DOHH2 (cell line): ENCODE data around the gene VLDLR.

Experiments used
- H3F3A ChIP-seq: fragments of 200-600 bp; sonication (generic), shearing (Covaris generic); 2 replicates; pipeline ENCODE4 v1.6.0; 2016; ENCODE audit warnings: antibody characterized with exemption, mild to moderate bottlenecking; ENCODE audit not compliant: control insufficient read depth, insufficient read depth
- H3K27ac ChIP-seq: fragments of 200-600 bp; sonication (generic); 2 replicates; pipeline ENCODE4 v1.5.1; 2014; ENCODE audit warnings: low read depth, mild to moderate bottlenecking, low read length, moderate library complexity
- H3K27me3 ChIP-seq: fragments of 200-600 bp; sonication (generic); 2 replicates; pipeline ENCODE4 v1.6.1; 2014; ENCODE audit warnings: mild to moderate bottlenecking, low read length, mixed read lengths; ENCODE audit not compliant: control insufficient read depth
- H3K36me3 ChIP-seq: fragments of 200-600 bp; sonication (generic); 2 replicates; pipeline ENCODE4 v1.6.1; 2014; ENCODE audit warnings: mild to moderate bottlenecking, low read length, moderate library complexity, mixed read lengths; ENCODE audit not compliant: control insufficient read depth
- H3K4me1 ChIP-seq: fragments of 200-600 bp; sonication (generic); 2 replicates; pipeline ENCODE4 v1.6.1; 2014; ENCODE audit warnings: mild to moderate bottlenecking, low read length, mixed read lengths; ENCODE audit not compliant: control insufficient read depth
- H3K4me2 ChIP-seq: fragments of 200-600 bp; sonication (generic); 2 replicates; pipeline ENCODE4 v1.6.0; 2014; ENCODE audit warnings: mild to moderate bottlenecking, low read length, moderate library complexity
- H3K4me3 ChIP-seq: fragments of 200-600 bp; sonication (generic); 2 replicates; pipeline ENCODE4 v1.5.1; 2014; ENCODE audit warnings: mild to moderate bottlenecking, low read length, mixed read lengths
- H3K79me2 ChIP-seq: fragments of 200-600 bp; sonication (generic); 2 replicates; pipeline ENCODE4 v1.6.1; 2014; ENCODE audit warnings: mild to moderate bottlenecking, low read length, mixed read lengths; ENCODE audit not compliant: control insufficient read depth
- H3K9me2 ChIP-seq: fragments of 200-600 bp; sonication (generic); replicated peaks from 2 replicates; pipeline ENCODE4 v1.6.1; 2014; ENCODE audit warnings: mild to moderate bottlenecking, low read length, mixed read lengths; ENCODE audit not compliant: control insufficient read depth
- H3K9me3 ChIP-seq: fragments of 200-600 bp; sonication (generic); 2 replicates; pipeline ENCODE4 v1.6.1; 2014; ENCODE audit warnings: antibody characterized with exemption, low read length, mixed read lengths; ENCODE audit not compliant: control insufficient read depth, insufficient read depth
- H4K20me1 ChIP-seq: fragments of 200-600 bp; sonication (generic); 2 replicates; pipeline ENCODE4 v1.6.0; 2014; ENCODE audit warnings: low read depth, mild to moderate bottlenecking, antibody characterized with exemption, low read length, moderate library complexity; ENCODE audit not compliant: control insufficient read depth, insufficient read depth
- EZH2phosphoT487 ChIP-seq: fragments of 200-600 bp; sonication (generic); IDR thresholded peaks from 2 replicates; pipeline ENCODE4 v1.6.1; 2017; ENCODE audit warnings: borderline replicate concordance, mild to moderate bottlenecking, antibody characterized with exemption, low read length, moderate library complexity, mixed read lengths
- TF ChIP-seq, protein P1 (sequence below): fragments of 200-600 bp; sonication (generic); IDR thresholded peaks from one replicate; pipeline ENCODE4 v1.5.1; 2014; ENCODE audit warnings: antibody characterized with exemption, mild to moderate bottlenecking, low read depth, low read length; ENCODE audit not compliant: poor library complexity, severe bottlenecking

Gene VLDLR

DNA sequence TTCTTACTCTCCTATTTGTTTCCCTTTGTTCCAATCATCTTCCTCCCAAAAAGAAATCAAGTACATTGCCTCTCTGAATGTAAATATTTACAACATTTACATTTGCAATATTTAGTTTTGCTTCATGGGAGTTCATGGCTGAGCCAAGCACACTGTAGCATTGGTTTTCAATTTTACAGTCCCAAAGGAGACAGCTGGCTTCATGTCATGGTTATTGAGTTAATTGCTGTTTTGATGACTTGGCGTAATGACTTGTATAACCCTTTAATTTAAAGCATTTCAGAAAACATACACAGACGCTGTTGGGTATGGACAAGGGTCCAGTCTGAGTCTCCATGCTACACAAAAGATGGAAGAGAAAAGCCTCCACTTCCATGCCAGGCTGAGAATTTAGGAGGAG is 25.6 kb upstream of the VLDLR start:
- Histone ChIP-seq H3K9me2 (no peaks in the 10 kb centered on the region), H3K27me3 (no peaks in the 10 kb centered on the region; the same call in 1 of the 2 replicates), H4K20me1 (no peaks in the 10 kb centered on the region), H3K79me2 (no peaks in the 10 kb centered on the region), H3K4me2 (no peak overlapping the region), H3F3A (no peaks in the 10 kb centered on the region), H3K4me1 (no peaks in the 10 kb centered on the region), H3K36me3 (no peaks in the 10 kb centered on the region), H3K27ac (no peak overlapping the region), H3K9me3 (0 out of 2 replicates have a peak, but pooled peaks cover 11% of the 10 kb centered on the region), H3K4me3 (no peak overlapping the region)
- TF ChIP-seq, protein P1, sequence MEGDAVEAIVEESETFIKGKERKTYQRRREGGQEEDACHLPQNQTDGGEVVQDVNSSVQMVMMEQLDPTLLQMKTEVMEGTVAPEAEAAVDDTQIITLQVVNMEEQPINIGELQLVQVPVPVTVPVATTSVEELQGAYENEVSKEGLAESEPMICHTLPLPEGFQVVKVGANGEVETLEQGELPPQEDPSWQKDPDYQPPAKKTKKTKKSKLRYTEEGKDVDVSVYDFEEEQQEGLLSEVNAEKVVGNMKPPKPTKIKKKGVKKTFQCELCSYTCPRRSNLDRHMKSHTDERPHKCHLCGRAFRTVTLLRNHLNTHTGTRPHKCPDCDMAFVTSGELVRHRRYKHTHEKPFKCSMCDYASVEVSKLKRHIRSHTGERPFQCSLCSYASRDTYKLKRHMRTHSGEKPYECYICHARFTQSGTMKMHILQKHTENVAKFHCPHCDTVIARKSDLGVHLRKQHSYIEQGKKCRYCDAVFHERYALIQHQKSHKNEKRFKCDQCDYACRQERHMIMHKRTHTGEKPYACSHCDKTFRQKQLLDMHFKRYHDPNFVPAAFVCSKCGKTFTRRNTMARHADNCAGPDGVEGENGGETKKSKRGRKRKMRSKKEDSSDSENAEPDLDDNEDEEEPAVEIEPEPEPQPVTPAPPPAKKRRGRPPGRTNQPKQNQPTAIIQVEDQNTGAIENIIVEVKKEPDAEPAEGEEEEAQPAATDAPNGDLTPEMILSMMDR: no peak
- TF ChIP-seq EZH2phosphoT487: no peak

DNA sequence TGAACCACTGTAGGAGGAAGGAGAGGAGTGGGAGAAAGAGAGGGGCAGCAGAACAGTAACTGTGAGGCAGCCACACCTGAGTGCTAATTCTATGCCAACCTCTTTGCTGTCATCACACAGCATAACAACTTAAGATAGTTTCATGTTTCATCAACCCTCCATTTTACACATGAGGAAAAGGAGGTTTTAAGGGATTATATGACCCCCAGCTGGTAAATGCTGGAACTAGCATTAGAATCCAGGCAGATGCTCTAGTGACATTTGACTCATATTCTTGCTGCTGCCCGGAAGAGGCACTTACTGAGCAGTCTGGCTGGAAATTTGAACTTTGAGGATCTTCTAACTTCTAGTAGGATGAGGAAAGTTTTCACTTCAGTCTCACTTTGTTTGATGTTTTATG is 24.1 kb upstream of the VLDLR start:
- H3K4me2 ChIP-seq: no peak overlapping the region
- H3K27ac ChIP-seq: no peak overlapping the region
- TF ChIP-seq, protein P1: no peak
- TF ChIP-seq EZH2phosphoT487: no peak
- no peaks in the 10 kb centered on the region for H3K9me2 ChIP-seq
- no peaks in the 10 kb centered on the region for H3F3A ChIP-seq
- no peaks in the 10 kb centered on the region for H3K79me2 ChIP-seq
- H3K27me3 ChIP-seq: peaks cover under 1% of the 10 kb centered on the region
- peaks cover 7% of the 10 kb centered on the region for H3K4me1 ChIP-seq
- H3K36me3 ChIP-seq: no peaks in the 10 kb centered on the region
- 0 out of 2 replicates have a peak, but pooled peaks cover 2% of the 10 kb centered on the region for H3K9me3 ChIP-seq
- no peaks in the 10 kb centered on the region for H4K20me1 ChIP-seq
- no peak overlapping the region for H3K4me3 ChIP-seq

DNA sequence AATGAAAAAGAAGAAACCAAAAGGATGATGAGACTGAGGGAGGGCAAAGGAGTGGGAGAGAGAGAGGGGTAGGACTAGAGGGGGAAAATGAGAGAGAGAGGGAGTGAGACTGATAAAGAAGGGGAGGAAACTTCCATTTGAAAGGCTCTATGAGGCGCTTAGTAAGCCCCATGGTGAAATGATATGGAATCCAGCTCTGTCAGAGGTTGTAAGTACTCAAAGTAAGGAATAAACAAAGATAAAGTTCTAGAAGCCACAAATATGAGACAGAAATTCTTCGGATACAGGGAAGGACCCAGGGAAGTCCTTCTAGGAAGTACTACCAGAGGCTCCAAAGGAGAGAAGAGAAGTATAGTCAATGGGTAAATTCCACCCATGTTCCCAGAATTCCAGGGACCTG is 21.7 kb upstream of the VLDLR start:
- Histone ChIP-seq H3K4me3 (no peak overlapping the region), H3K36me3 (no peaks in the 10 kb centered on the region), H3K27me3 (peaks cover 6% of the 10 kb centered on the region), H3K79me2 (no peaks in the 10 kb centered on the region), H3K4me2 (no peak overlapping the region), H3K9me3 (no peaks in the 10 kb centered on the region), H3K27ac (no peak overlapping the region), H4K20me1 (no peaks in the 10 kb centered on the region), H3K4me1 (peaks cover 12% of the 10 kb centered on the region), H3K9me2 (no peaks in the 10 kb centered on the region), H3F3A (no peaks in the 10 kb centered on the region)
- no peak for TF ChIP-seq EZH2phosphoT487
- TF ChIP-seq, protein P1: no peak
